ENCODE results near the gene GSE1.
A peak's percentile ranks its signal among the peaks of the same experiment; 100 is the strongest.

The GSE1 gene

GRCh38 chr16:85607796-85608514, 5.2 kb upstream of the GSE1 start:
- DNase-seq, result no peak

GRCh38 chr16:85608515-85608885, 4.6 kb upstream of the GSE1 start:
- DNase-seq, result no peak

- DNase-seq, result no peak
Measured at GRCh38 chr16:85608887-85609286, 4.2 kb upstream of the GSE1 start.

GRCh38 chr16:85609539-85609938, 3.6 kb upstream of the GSE1 start:
- DNase-seq, result no peak

- DNase-seq, result no peak
Measured at GRCh38 chr16:85610059-85610445, 3.1 kb upstream of the GSE1 start.

GRCh38 chr16:85610446-85611193, 2.5 kb upstream of the GSE1 start:
- DNase-seq, result peak; percentile 85

GRCh38 chr16:85611194-85611443, 2.0 kb upstream of the GSE1 start:
- DNase-seq, result no peak

- DNase-seq, result peak; percentile 43
Measured at GRCh38 chr16:85611444-85612190, 1.5 kb upstream of the GSE1 start.

GRCh38 chr16:85612191-85612800, 826 bp upstream of the GSE1 start:
- DNase-seq, result no peak

- no peak for DNase-seq
Measured at GRCh38 chr16:85613604-85614337, 649 bp downstream of the GSE1 start.

- DNase-seq, result no peak
Measured at GRCh38 chr16:85614338-85615013, 1.4 kb downstream of the GSE1 start.

GRCh38 chr16:85615014-85615851, 2.1 kb downstream of the GSE1 start:
- DNase-seq, result peak; percentile 47

GRCh38 chr16:85615852-85616606, 2.9 kb downstream of the GSE1 start:
- peak; percentile 77 for DNase-seq

GRCh38 chr16:85616607-85617321, 3.6 kb downstream of the GSE1 start:
- DNase-seq, result no peak

- DNase-seq, result no peak
Measured at GRCh38 chr16:85617948-85618347, 4.8 kb downstream of the GSE1 start.

GRCh38 chr16:85618521-85618920, 5.4 kb downstream of the GSE1 start:
- DNase-seq, result no peak

- DNase-seq, result no peak
Measured at GRCh38 chr16:85619101-85619891, 6.2 kb downstream of the GSE1 start.

GRCh38 chr16:85620374-85620773, 7.3 kb downstream of the GSE1 start:
- no peak for DNase-seq

All from activated CD4-positive, alpha-beta T cell treated with anti-CD3 and anti-CD28 coated beads, Interleukin-2, amount 50 U/mL, for 1 hour (primary cell).